Astrocyte (in vitro differentiated cells and primary cell): Measurements from ENCODE around the gene MCM3AP. TPM values are rescaled to one million over a fixed set of nuclear protein-coding genes. Genes with fewer than 3 reads are reported as not detected.
A peak's percentile ranks its signal among the peaks of the same experiment; 100 is the strongest.

Experiments
- DNase-seq: peaks from one replicate; pipeline ENCODE4 v3.0.0-alpha.2; 2010; ENCODE audit warnings: low read depth
- FAIRE-seq: peaks from 2 replicates; lab custom pipeline; 2011; peaks lifted over from hg19 to GRCh38; lab: Jason Lieb, UNC
- H2AFZ ChIP-seq: 2 replicates; pipeline ENCODE4 v1.6.0; 2012; ENCODE audit warnings: low read depth, low read length, inconsistent platforms
- H3K27ac ChIP-seq: 2 replicates; pipeline ENCODE4 v1.5.1; 2011; ENCODE audit warnings: low read depth, low read length, inconsistent platforms
- H3K27me3 ChIP-seq: 2 replicates; pipeline ENCODE4 v1.6.0; 2011; ENCODE audit warnings: low read length, inconsistent platforms; ENCODE audit not compliant: insufficient read depth
- H3K36me3 ChIP-seq: 2 replicates; pipeline ENCODE4 v1.5.1; 2011; ENCODE audit warnings: low read length, inconsistent platforms; ENCODE audit not compliant: insufficient read depth
- H3K4me1 ChIP-seq: 2 replicates; pipeline ENCODE4 v1.5.1; 2011; ENCODE audit warnings: low read length, inconsistent platforms; ENCODE audit not compliant: insufficient read depth
- H3K4me2 ChIP-seq: 2 replicates; pipeline ENCODE4 v1.6.0; 2012; ENCODE audit warnings: low read length, inconsistent platforms
- H3K4me3 ChIP-seq: 2 replicates; pipeline ENCODE4 v1.5.1; 2011; ENCODE audit warnings: low read depth, mild to moderate bottlenecking, low read length, inconsistent platforms; ENCODE audit not compliant: insufficient read depth
- H3K79me2 ChIP-seq: 2 replicates; pipeline ENCODE4 v1.6.0; 2012; ENCODE audit warnings: mild to moderate bottlenecking, low read length, inconsistent platforms; ENCODE audit not compliant: insufficient read depth
- H3K9ac ChIP-seq: 2 replicates; pipeline ENCODE4 v1.6.0; 2012; ENCODE audit warnings: mild to moderate bottlenecking, low read length, inconsistent platforms
- H3K9me3 ChIP-seq: 2 replicates; pipeline ENCODE4 v1.5.1; 2012; ENCODE audit warnings: low read depth, mild to moderate bottlenecking, low read length, inconsistent platforms; ENCODE audit not compliant: insufficient read depth
- H4K20me1 ChIP-seq: 2 replicates; pipeline ENCODE4 v1.6.0; 2012; ENCODE audit warnings: low read length, inconsistent platforms; ENCODE audit not compliant: insufficient read depth
- H3K27ac Mint-ChIP-seq: one replicate; pipeline ENCODE4 v1.8.0; 2021; ENCODE audit warnings: mild to moderate bottlenecking, mixed read lengths; ENCODE audit not compliant: unreplicated experiment
- H3K27me3 Mint-ChIP-seq: one replicate; pipeline ENCODE4 v1.8.0; 2021; ENCODE audit warnings: low read depth, mixed read lengths; ENCODE audit not compliant: unreplicated experiment
- H3K36me3 Mint-ChIP-seq: one replicate; pipeline ENCODE4 v1.8.0; 2021; ENCODE audit warnings: low read depth, mixed read lengths; ENCODE audit not compliant: unreplicated experiment
- H3K4me1 Mint-ChIP-seq: one replicate; pipeline ENCODE4 v1.8.0; 2021; ENCODE audit warnings: low read depth, mixed read lengths; ENCODE audit not compliant: unreplicated experiment
- H3K4me3 Mint-ChIP-seq: one replicate; pipeline ENCODE4 v1.8.0; 2021; ENCODE audit warnings: mild to moderate bottlenecking, moderate library complexity, mixed read lengths; ENCODE audit not compliant: unreplicated experiment
- H3K9me3 Mint-ChIP-seq: one replicate; pipeline ENCODE4 v1.8.0; 2021; ENCODE audit warnings: mild to moderate bottlenecking, mixed read lengths; ENCODE audit not compliant: unreplicated experiment
- CTCF ChIP-seq: IDR thresholded peaks from 2 replicates; pipeline ENCODE4 v1.5.1; 2011; ENCODE audit warnings: low read depth, mild to moderate bottlenecking, inconsistent platforms, low read length, moderate library complexity; ENCODE audit not compliant: insufficient read depth
- EZH2 ChIP-seq: IDR thresholded peaks from 2 replicates; pipeline ENCODE4 v1.6.1; 2012; ENCODE audit warnings: mild to moderate bottlenecking, low read length, inconsistent platforms; ENCODE audit not compliant: insufficient read depth
- total RNA-seq: library from RNA; stranded (reverse); gene quantifications from 2 replicates; pipeline ENCODE4 v1.2.1, GENCODE V29; 2021

Gene MCM3AP
- total RNA-seq, 1 donor from 2014 or later = 84.2 TPM

GRCh38 chr21:46323710-46324389, 38.4 kb upstream of the MCM3AP start, which contains the start of the genes C21orf58 and PCNT:
Gene C21orf58, minus strand, starts transcription at chr21:46323870. Its CDS starts 1,132 bp downstream, at chr21:46322738.
Gene PCNT, plus strand, starts transcription at chr21:46324156. Its CDS starts 73 bp downstream, at chr21:46324229.
- H3K4me3 Mint-ChIP-seq = peak within 1 kb of the TSS; percentile 92
- TF ChIP-seq EZH2 (no peak), CTCF (no peak)
- Histone ChIP-seq H2AFZ (peak within 1 kb of the TSS; percentile 84), H3K4me2 (peak within 1 kb of the TSS; percentile 97), H3K4me1 (peaks cover 16% of the 10 kb centered on the region), H3K4me3 (peak within 1 kb of the TSS; percentile 82), H3K9ac (peak within 1 kb of the TSS; percentile 97), H3K27ac (peak within 1 kb of the TSS; percentile 97), H3K27me3 (no peaks in the 10 kb centered on the region), H4K20me1 (peaks cover 12% of the 10 kb centered on the region), H3K36me3 (peaks cover 9% of the 10 kb centered on the region), H3K9me3 (no peaks in the 10 kb centered on the region), H3K79me2 (peaks cover 81% of the 10 kb centered on the region)
- H3K36me3 Mint-ChIP-seq = peaks cover 4% of the 10 kb centered on the region
- H3K27me3 Mint-ChIP-seq = no peaks in the 10 kb centered on the region
- no peaks in the 10 kb centered on the region for H3K9me3 Mint-ChIP-seq
- peak; percentile 92 for DNase-seq
- FAIRE-seq = no peak
- H3K27ac Mint-ChIP-seq = peak within 1 kb of the TSS; percentile 78
- H3K4me1 Mint-ChIP-seq = peaks cover 11% of the 10 kb centered on the region

- no peaks in the 10 kb centered on the region for H3K9me3 Mint-ChIP-seq
- no peaks in the 10 kb centered on the region for H3K27me3 Mint-ChIP-seq
- TF ChIP-seq CTCF (no peak), EZH2 (no peak)
- peaks cover 4% of the 10 kb centered on the region for H3K36me3 Mint-ChIP-seq
- Histone ChIP-seq H3K4me3 (peak overlapping the region; percentile 82), H3K27ac (peak overlapping the region; percentile 88), H3K9me3 (no peaks in the 10 kb centered on the region), H2AFZ (peak overlapping the region; percentile 84), H3K79me2 (peaks cover 76% of the 10 kb centered on the region), H3K4me2 (peak overlapping the region; percentile 97), H3K4me1 (peaks cover 16% of the 10 kb centered on the region), H3K36me3 (peaks cover 6% of the 10 kb centered on the region), H3K9ac (peak overlapping the region; percentile 90), H4K20me1 (peaks cover 12% of the 10 kb centered on the region), H3K27me3 (no peaks in the 10 kb centered on the region)
- peak overlapping the region; percentile 91 for H3K4me3 Mint-ChIP-seq
- FAIRE-seq = no peak
- peak overlapping the region; percentile 26 for H3K27ac Mint-ChIP-seq
- peaks cover 11% of the 10 kb centered on the region for H3K4me1 Mint-ChIP-seq
- DNase-seq = no peak
Measured at GRCh38 chr21:46323227-46323709, 37.9 kb upstream of the MCM3AP start.
